Measurements from ENCODE around the gene SDS.

SDS gene

GRCh38 chr12:113409462-113410124 lies 5.9 kb upstream of the SDS start:
- no peaks in the 10 kb centered on the region for H3K36me3 ChIP-seq
- H3K9me3 ChIP-seq = no peaks in the 10 kb centered on the region
- TF ChIP-seq CTCF (IDR thresholded peaks at IDR 0.05) = no peak
- no peak overlapping the region for H3K4me3 ChIP-seq (ENCODE audit: low read depth in 1 of 2, low read length in 1 of 2)
- no peaks in the 10 kb centered on the region for H3K27me3 ChIP-seq
- no peaks in the 10 kb centered on the region for H3K4me1 ChIP-seq (ENCODE audit: control insufficient read depth in 1 of 2, insufficient read depth in 1 of 2, low read depth in 1 of 2, low read length in 1 of 2)
- H3K27ac ChIP-seq = no peak overlapping the region

GRCh38 chr12:113408756-113409298 lies 5.1 kb upstream of the SDS start:
- Histone ChIP-seq H3K27ac (no peak overlapping the region), H3K4me3 (ENCODE audit: low read depth in 1 of 2, low read length in 1 of 2) (no peak overlapping the region), H3K27me3 (no peaks in the 10 kb centered on the region), H3K4me1 (ENCODE audit: control insufficient read depth in 1 of 2, insufficient read depth in 1 of 2, low read depth in 1 of 2, low read length in 1 of 2) (peaks cover 0 to 4% of the 10 kb centered on the region in 2 experiments), H3K36me3 (no peaks in the 10 kb centered on the region), H3K9me3 (no peaks in the 10 kb centered on the region)
- TF ChIP-seq CTCF (IDR thresholded peaks at IDR 0.05) = no peak

GRCh38 chr12:113407931-113408600 lies 4.4 kb upstream of the SDS start:
- no peak for TF ChIP-seq CTCF (IDR thresholded peaks at IDR 0.05)
- Histone ChIP-seq H3K9me3 (no peaks in the 10 kb centered on the region), H3K27ac (no peak overlapping the region), H3K36me3 (no peaks in the 10 kb centered on the region), H3K27me3 (no peaks in the 10 kb centered on the region), H3K4me3 (ENCODE audit: low read depth in 1 of 2, low read length in 1 of 2) (no peak overlapping the region), H3K4me1 (ENCODE audit: control insufficient read depth in 1 of 2, insufficient read depth in 1 of 2, low read depth in 1 of 2, low read length in 1 of 2) (peaks cover 0 to 9% of the 10 kb centered on the region in 2 experiments)

GRCh38 chr12:113405694-113406093 lies 2.0 kb upstream of the SDS start:
- Histone ChIP-seq H3K4me1 (ENCODE audit: control insufficient read depth in 1 of 2, insufficient read depth in 1 of 2, low read depth in 1 of 2, low read length in 1 of 2) (peaks cover 0 to 9% of the 10 kb centered on the region in 2 experiments), H3K9me3 (no peaks in the 10 kb centered on the region)

More at GRCh38 chr12:113405694-113406093, 2.0 kb upstream of the SDS start:
- TF ChIP-seq CTCF (IDR thresholded peaks at IDR 0.05) = no peak
- Histone ChIP-seq H3K36me3 (no peaks in the 10 kb centered on the region), H3K4me3 (ENCODE audit: low read depth in 1 of 2, low read length in 1 of 2) (no peak overlapping the region), H3K27ac (no peak overlapping the region), H3K27me3 (no peaks in the 10 kb centered on the region)
